ENCODE results near the gene SLC25A25.
"Not testable (repeated sequence)": the region's sequence is repeated elsewhere in the genome, so short reads cannot be mapped to it uniquely, and the experiment has no call there.

The SLC25A25 gene

GRCh38 chr9:128057724-128058409 lies 10.2 kb upstream of the SLC25A25 start:
- no peaks in the 10 kb centered on the region for H3K27me3 Mint-ChIP-seq
- no peak for DNase-seq
- H3K4me1 Mint-ChIP-seq: peaks cover 22 to 30% of the 10 kb centered on the region in 2 donors
- ATAC-seq (replicated peaks): no peak
- H3K4me3 Mint-ChIP-seq: no peak overlapping the region
- H3K9me3 Mint-ChIP-seq: no peaks in the 10 kb centered on the region
- H3K36me3 Mint-ChIP-seq: peaks cover 5% of the 10 kb centered on the region in 2 donors
- peak overlapping the region; percentile 44 for H3K27ac Mint-ChIP-seq

DNA sequence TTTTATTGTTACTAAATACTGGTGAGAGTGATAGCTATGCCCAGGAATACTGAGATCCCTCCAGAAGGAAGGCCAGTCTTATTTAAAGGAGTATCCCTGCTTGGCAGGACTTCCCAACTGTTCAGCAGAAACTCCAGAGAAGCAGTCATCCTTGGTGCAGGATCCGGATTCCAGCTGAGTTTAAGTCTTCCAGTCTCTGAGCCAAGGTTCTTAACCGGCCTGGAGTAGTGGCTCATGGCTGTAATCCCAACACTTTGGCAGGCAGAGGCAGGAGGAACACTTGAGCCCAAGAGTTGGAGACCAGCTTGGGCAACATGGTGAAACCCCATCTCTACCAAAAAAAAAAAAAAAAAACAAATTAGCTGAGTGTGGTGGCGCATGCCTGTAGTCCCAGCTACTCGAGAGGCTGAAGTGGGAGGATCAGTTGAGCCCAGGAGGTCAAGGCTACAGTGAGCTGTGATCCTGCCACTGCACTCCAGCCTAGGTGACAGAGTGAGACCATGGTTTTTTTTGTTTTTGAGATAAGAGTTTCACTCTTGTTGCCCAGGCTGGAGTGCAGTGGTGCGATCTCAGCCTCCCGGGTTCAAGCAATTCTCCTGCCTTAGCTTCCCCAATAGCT lies 8.6 kb upstream of the SLC25A25 start:
- no peaks in the 10 kb centered on the region for H3K9me3 Mint-ChIP-seq
- H3K27me3 Mint-ChIP-seq: no peaks in the 10 kb centered on the region
- no peak overlapping the region for H3K27ac Mint-ChIP-seq
- ATAC-seq (replicated peaks) (no peak), DNase-seq (no peak)
- peaks cover 23 to 39% of the 10 kb centered on the region in 2 donors for H3K4me1 Mint-ChIP-seq
- no peak overlapping the region for H3K4me3 Mint-ChIP-seq
- peaks cover 12 to 15% of the 10 kb centered on the region in 2 donors for H3K36me3 Mint-ChIP-seq

DNA sequence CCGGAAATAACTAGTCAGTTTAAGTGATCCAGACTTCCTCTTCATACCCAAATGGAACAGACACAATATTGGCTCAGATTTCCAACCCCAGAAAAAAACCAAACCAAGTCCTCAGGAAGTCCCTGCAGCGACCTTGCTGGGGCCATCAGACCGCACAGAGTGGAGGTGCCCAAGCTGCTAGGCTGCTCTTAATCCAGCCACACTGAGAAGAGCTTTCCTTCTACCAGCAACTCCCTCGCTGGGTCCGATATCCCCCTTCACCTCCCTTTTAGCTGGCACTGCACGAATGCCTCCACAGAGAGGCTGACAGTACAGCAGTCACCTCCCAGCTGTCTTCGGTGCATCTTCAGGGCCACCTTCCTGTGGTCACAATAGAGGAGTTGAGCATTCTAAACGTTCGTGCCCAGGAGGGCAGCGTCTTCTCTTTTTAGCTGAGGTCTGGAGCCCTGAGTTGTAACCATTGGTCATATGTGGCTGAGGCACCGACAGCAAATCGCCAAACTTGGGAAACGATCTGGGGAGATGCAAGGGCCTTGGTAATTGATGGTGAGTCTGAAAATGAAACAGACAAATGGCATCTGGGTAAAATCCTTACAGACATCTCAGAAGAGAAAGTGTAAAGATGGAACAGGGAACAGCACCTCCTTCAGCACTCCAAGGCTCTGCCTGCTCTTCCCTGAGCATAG lies 6.6 kb upstream of the SLC25A25 start:
- H3K27me3 Mint-ChIP-seq: no peaks in the 10 kb centered on the region
- DNase-seq: no peak

DNA sequence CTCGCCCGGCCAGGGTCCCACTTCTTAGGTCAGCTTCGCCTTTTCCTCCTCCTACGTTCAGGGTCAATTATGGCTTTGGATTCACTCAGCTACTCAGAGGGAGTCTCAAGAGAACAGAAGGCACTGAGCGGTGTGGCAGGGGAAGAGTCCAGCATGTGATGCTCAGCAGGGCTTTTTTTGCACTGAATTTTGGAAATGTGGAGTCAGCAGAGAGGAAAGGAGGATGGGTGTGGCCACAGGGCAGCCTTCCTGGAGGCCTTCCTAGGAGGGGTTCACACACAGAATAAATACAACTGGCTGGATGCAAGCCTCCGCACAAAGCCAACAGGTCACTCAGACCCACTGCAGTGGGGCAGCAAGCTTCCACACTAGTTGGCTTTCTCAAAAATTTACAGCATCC lies 5.8 kb upstream of the SLC25A25 start:
- Mint-ChIP-seq H3K27ac (peak overlapping the region; percentile 92), H3K4me1 (peaks cover 35 to 42% of the 10 kb centered on the region in 2 donors)

More for the DNA sequence above, 6.6 kb upstream of the SLC25A25 start:
- Mint-ChIP-seq H3K4me3 (peak overlapping the region; percentile 78 to 83), H3K27ac (peak overlapping the region; percentile 92), H3K9me3 (no peaks in the 10 kb centered on the region), H3K4me1 (peaks cover 34 to 42% of the 10 kb centered on the region in 2 donors), H3K36me3 (peaks cover 12 to 23% of the 10 kb centered on the region in 2 donors)
- peak; percentile 62 to 66 for ATAC-seq (replicated peaks)

DNA sequence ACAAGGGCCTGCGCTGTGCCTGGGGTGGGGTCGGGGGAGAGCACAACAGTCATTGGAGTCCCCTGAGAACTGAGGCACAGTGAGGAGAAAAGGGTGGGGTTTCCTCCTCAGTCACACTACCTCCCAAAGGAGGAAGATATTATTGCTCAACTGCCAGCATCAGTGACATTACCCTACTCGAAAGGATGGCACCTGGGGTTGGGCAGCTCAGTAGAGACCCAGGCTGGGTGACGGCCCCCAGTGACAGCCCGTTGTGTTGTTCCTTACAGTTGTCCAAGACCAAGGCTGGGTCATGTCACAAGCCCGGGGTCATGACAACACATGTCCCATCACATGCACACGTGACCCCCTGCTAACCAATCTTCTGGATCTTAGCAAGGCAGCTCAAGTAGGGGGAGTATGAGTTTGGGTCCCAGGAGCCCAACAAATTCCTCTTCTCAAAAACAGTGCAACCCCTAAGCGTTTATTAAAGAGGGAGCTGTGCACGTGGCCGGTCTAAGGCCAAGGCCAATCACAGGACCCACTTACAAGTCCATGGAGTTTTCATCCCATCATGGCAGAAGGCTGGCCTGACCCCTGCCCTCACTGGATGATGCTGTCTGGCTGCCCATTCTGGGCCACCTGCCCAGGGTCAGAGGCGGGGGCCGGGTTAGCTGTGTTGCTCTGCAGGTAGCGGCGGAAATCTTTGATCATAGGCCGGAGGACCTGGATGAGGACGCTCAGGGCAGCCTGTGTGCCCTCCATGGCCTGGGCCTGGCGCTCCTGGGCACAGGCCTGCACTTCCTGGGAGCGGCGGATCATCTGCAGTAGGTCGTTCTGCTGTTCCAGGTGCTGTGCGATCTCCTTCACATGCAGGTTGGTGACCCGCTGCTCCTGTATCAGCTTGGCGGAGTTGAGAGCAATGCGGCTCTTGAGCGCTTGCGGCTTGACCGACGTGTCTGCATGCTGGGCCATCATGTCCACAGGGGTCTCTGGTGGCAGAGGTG lies 4.9 kb upstream of the SLC25A25 start:
- no peak overlapping the region for H3K4me3 Mint-ChIP-seq
- no peak for DNase-seq

More for the DNA sequence above, 5.8 kb upstream of the SLC25A25 start:
- Mint-ChIP-seq H3K4me3 (peak overlapping the region; percentile 78 to 83), H3K36me3 (peaks cover 12 to 23% of the 10 kb centered on the region in 2 donors), H3K27me3 (no peaks in the 10 kb centered on the region), H3K9me3 (no peaks in the 10 kb centered on the region)
- DNase-seq: no peak
- no peak for ATAC-seq (replicated peaks)

GRCh38 chr9:128065907-128066712 lies 1.9 kb upstream of the SLC25A25 start:
- Mint-ChIP-seq H3K36me3 (peaks cover 20 to 36% of the 10 kb centered on the region in 2 donors), H3K9me3 (no peaks in the 10 kb centered on the region), H3K27me3 (no peaks in the 10 kb centered on the region), H3K4me3 (no peak overlapping the region), H3K4me1 (peaks cover 41 to 55% of the 10 kb centered on the region in 2 donors), H3K27ac (no peak overlapping the region)
- no peak for ATAC-seq (replicated peaks)
- no peak for DNase-seq

More for the DNA sequence above, 4.9 kb upstream of the SLC25A25 start:
- no peaks in the 10 kb centered on the region for H3K9me3 Mint-ChIP-seq
- H3K36me3 Mint-ChIP-seq: peaks cover 12 to 23% of the 10 kb centered on the region in 2 donors
- H3K27ac Mint-ChIP-seq: peak overlapping the region; percentile 81
- H3K4me1 Mint-ChIP-seq: peaks cover 35 to 42% of the 10 kb centered on the region in 2 donors
- no peak for ATAC-seq (replicated peaks)
- no peaks in the 10 kb centered on the region for H3K27me3 Mint-ChIP-seq

GRCh38 chr9:128066713-128067644 lies 1.1 kb upstream of the SLC25A25 start, which contains the start of gene NAIF1:
NAIF1 (minus strand) TSS chr9:128067320; CDS start chr9:128067101, 219 bp downstream.
- Mint-ChIP-seq H3K27ac (no peak within 1 kb of the TSS), H3K36me3 (peaks cover 19 to 31% of the 10 kb centered on the region in 2 donors), H3K9me3 (no peaks in the 10 kb centered on the region), H3K4me1 (peaks cover 36 to 53% of the 10 kb centered on the region in 2 donors), H3K27me3 (no peaks in the 10 kb centered on the region), H3K4me3 (peak within 1 kb of the TSS; percentile 97 to 99)
- peak; percentile 75 to 77 for ATAC-seq (replicated peaks)
- peak; percentile 97 for DNase-seq

DNA sequence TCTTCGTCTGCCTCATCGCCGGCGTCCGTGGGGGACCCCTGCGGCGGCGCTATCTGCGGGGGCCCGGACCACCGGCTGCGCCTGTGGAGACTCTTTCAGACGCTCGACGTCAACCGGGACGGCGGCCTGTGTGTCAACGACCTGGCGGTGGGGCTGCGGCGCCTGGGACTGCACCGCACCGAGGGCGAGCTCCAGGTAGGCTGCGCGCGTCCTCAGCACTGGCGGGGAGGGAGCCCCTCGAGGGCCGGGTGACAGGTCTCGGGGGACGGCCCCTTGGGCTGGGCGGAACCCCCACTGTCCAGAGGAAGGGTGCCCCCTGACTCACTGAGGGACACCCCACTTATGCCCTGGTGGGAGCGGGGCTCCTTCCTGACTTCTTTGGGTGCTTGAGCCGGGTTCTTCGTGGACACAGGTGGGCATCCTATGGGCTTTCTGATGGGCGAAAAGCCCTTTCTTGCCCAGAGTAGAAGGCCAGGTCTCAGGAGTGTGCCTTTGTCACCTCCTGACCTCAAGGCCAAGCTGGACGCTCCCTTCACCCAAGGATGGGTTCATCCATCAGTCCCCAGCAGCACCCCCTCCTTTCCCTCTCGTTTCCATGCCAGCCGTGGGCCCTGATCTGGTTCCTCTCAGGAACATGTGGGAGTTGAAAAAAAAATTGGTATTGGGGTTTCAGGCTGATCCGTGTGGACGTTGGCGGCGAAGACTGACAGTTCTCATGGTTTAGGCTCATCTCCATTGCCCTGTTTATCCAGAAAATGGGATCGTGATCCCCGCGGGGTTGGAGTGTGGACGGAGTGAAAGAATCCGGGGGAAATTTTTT lies 564 bp downstream of the SLC25A25 start:
- peaks cover 32 to 53% of the 10 kb centered on the region in 2 donors for H3K4me1 Mint-ChIP-seq
- no peaks in the 10 kb centered on the region for H3K9me3 Mint-ChIP-seq
- H3K27me3 Mint-ChIP-seq: no peaks in the 10 kb centered on the region
- H3K4me3 Mint-ChIP-seq: peak overlapping the region; percentile 97 to 99
- H3K36me3 Mint-ChIP-seq: peaks cover 14 to 24% of the 10 kb centered on the region in 2 donors
- H3K27ac Mint-ChIP-seq: peak overlapping the region; percentile 94
- peak; percentile 4 for ATAC-seq (replicated peaks)
- DNase-seq: no peak

DNA sequence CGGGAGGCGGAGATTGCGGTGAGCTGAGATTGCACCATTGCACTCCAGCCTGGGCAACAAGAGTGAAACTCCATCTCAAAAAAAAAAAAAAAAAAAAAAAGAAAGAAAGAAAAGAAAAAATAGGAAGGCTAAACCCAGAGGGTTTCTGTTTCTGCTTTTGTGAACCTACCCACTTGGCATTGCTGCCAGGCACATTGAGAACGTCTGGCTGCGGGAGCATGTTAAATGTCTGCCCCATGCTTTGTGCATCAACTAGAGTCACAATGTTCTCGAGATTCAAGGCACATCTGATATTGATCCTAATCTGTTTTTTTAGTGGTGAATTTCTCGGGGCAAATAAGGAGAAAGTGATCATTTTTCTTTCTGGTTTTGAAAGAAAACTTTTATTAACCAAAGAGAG lies 2.8 kb downstream of the SLC25A25 start:
- Mint-ChIP-seq H3K9me3 (no peaks in the 10 kb centered on the region), H3K27ac (peak overlapping the region; percentile 81), H3K4me3 (peak overlapping the region; percentile 64 to 97), H3K36me3 (peaks cover 15 to 22% of the 10 kb centered on the region in 2 donors), H3K4me1 (peaks cover 33 to 58% of the 10 kb centered on the region in 2 donors), H3K27me3 (no peaks in the 10 kb centered on the region)
- DNase-seq (no peak), ATAC-seq (replicated peaks) (no peak)

DNA sequence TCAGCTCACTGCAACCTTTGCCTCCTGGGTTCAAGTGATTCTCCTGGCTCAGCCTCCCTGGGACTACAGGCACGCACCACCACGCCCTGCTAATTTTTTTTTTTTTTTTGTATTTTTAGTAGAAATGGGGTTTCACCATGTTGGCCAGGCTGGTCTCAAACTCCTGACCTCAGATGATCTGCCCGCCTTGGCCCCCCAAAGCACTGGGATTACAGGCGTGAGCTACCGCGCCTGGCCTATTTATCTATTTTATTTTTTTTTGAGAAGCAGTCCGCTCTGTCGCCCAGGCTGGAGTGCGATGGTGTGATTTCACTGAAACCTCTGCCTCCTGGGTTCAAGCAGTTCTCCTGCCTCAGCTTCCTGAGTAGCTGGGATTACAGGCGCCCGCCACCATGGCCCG lies 3.4 kb downstream of the SLC25A25 start:
- ATAC-seq (replicated peaks): not testable (repeated sequence)
- peak overlapping the region; percentile 85 for H3K27ac Mint-ChIP-seq
- H3K4me1 Mint-ChIP-seq: peaks cover 27 to 58% of the 10 kb centered on the region in 2 donors

DNA sequence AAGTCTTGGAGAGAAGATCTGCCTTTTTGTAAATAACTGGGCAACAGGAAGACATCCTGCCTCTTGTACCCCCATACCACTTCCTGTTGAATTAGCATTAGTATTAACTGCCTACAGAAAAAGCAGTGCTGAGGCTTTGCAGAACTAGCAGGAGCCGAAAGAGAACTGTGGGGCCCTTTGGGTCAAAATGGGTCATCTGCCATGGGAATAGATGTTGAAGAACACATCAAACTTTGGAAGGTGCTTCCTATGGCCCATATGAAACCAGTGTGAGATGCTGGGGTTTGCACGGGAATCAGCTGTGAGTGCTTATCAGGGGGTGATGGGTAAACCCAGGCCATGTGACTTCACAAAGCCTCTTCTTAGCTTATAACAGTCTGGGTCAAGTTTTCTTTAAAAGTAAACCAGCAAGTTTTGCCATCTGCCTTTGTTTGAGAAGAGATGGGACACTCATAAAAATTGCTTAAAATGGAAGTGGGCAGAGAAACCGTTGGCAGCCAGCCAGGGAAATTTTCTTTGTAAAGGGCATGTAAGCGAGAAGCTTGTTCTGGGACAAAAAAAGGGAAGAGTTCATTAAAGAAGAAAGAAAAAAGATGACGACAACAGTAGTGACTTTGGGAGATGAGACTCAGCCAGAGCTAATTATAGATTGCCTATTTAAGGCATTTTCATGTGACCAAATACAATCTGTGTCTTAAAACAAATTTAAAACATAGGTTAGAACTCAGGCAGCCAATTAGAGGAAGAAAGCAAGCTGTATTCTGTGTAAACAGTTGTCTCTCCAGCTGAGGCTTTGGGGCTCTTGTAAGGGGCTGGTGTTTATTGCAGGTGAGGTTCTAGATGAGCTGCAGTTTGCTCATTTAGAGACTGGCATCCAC lies 4.4 kb downstream of the SLC25A25 start:
- Mint-ChIP-seq H3K27me3 (no peaks in the 10 kb centered on the region), H3K9me3 (no peaks in the 10 kb centered on the region), H3K27ac (peak overlapping the region; percentile 85), H3K4me1 (peaks cover 31 to 64% of the 10 kb centered on the region in 2 donors), H3K36me3 (peaks cover 15 to 28% of the 10 kb centered on the region in 2 donors), H3K4me3 (peak overlapping the region; percentile 57 to 64)
- peak; percentile 49 to 55 for ATAC-seq (replicated peaks)
- peak; percentile 84 for DNase-seq

More for the DNA sequence above, 3.4 kb downstream of the SLC25A25 start:
- Mint-ChIP-seq H3K36me3 (peaks cover 15 to 20% of the 10 kb centered on the region in 2 donors), H3K4me3 (peak overlapping the region; percentile 64 to 97)
- H3K27me3 Mint-ChIP-seq, DNase-seq, H3K9me3 Mint-ChIP-seq: not testable (repeated sequence)
